Uterus (tissue), 4 donors: ENCODE data around the gene RPP14. TPM values are rescaled to one million over a fixed set of nuclear protein-coding genes. Genes with fewer than 3 reads are reported as not detected.

Experiments
- DNase-seq, 2 donors: peaks; one replicate each; pipeline ENCODE4 v3.0.0-alpha.2; 2019 to 2020
- H3K27ac ChIP-seq, 2 donors: fragments of 200-600 bp; sonication (generic); 1 replicate in 1 of 2; 2 replicates in 1 of 2; pipeline ENCODE4 v1.5.1; 2016 to 2018
- H3K27me3 ChIP-seq, 2 donors: fragments of 200-600 bp; sonication (generic); one replicate each; pipeline ENCODE4 v1.5.1; 2018 to 2019; ENCODE audit warnings: control low read depth in 1 of 2
- H3K36me3 ChIP-seq, 2 donors: fragments of 200-600 bp; sonication (generic); one replicate each; pipeline ENCODE4 v1.5.1; 2019; ENCODE audit warnings: control low read depth in 1 of 2
- H3K4me1 ChIP-seq, 2 donors: fragments of 200-600 bp; sonication (generic); one replicate each; pipeline ENCODE4 v1.5.1; 2018 to 2019; ENCODE audit warnings: control low read depth in 1 of 2
- H3K4me3 ChIP-seq, 2 donors: fragments of 200-600 bp; sonication (generic); 1 replicate in 1 of 2; 2 replicates in 1 of 2; pipeline ENCODE4 v1.5.1; 2018 to 2019; ENCODE audit warnings: mild to moderate bottlenecking in 1 of 2
- H3K9me3 ChIP-seq, 2 donors: fragments of 200-600 bp; sonication (generic); one replicate each; pipeline ENCODE4 v1.5.1; 2019; ENCODE audit warnings: control low read depth in 1 of 2
- CTCF ChIP-seq, 4 experiments: fragments of 200-600 bp in 2 of 4; fragments of 450-650 bp in 2 of 4; sonication (generic) in 2 of 4; IDR thresholded peaks; one replicate each; pipeline ENCODE4 v1.5.1; 2016 to 2019; ENCODE audit warnings: antibody characterized with exemption in 4 of 4, mild to moderate bottlenecking in 2 of 4, moderate library complexity in 1 of 4
- POLR2A ChIP-seq, 2 donors: fragments of 450-650 bp; IDR thresholded peaks; one replicate each; pipeline ENCODE4 v1.6.1; 2016; ENCODE audit warnings: antibody characterized with exemption in 2 of 2, mild to moderate bottlenecking in 1 of 2, moderate library complexity in 1 of 2
- intact Hi-C: fragments of 100-400 bp; cut with DNase I; formaldehyde crosslinking; loops from one replicate; pipeline ENCODE4 v1.15.1; 2023; ENCODE audit warnings: low total_unique reads
- total RNA-seq, 4 donors: library from RNA; depleted of rRNA in 3 of 4; stranded (reverse); fragments of >200 nt in 3 of 4; gene quantifications; one replicate each; pipeline versions ENCODE4 v1.1.0 to v1.2.4, GENCODE V29; 2014 to 2023
- donor health status: DM: yes; HTN: yes; CAD: no.

Gene RPP14
- total RNA-seq, 4 donors from 2014 or later: 1.5 to 26.7 (median 9.7) TPM

GRCh38 chr3:58353722-58354553 is 47.9 kb downstream of the RPP14 start:
- no peak for DNase-seq
- TF ChIP-seq CTCF (IDR thresholded peaks at IDR 0.05): no peak
- TF ChIP-seq POLR2A (IDR thresholded peaks at IDR 0.05): no peak
- intact Hi-C loops: no loop called here
- no peaks in the 10 kb centered on the region for H3K36me3 ChIP-seq
- no peaks in the 10 kb centered on the region for H3K27me3 ChIP-seq
- no peaks in the 10 kb centered on the region for H3K4me1 ChIP-seq
- no peak overlapping the region for H3K27ac ChIP-seq
- H3K9me3 ChIP-seq: no peaks in the 10 kb centered on the region
- no peak overlapping the region for H3K4me3 ChIP-seq

GRCh38 chr3:58355179-58355578 is 49.1 kb downstream of the RPP14 start:
- Histone ChIP-seq H3K4me1 (no peaks in the 10 kb centered on the region), H3K36me3 (no peaks in the 10 kb centered on the region), H3K27me3 (no peaks in the 10 kb centered on the region), H3K9me3 (no peaks in the 10 kb centered on the region), H3K4me3 (no peak overlapping the region), H3K27ac (no peak overlapping the region)
- TF ChIP-seq CTCF (IDR thresholded peaks at IDR 0.05): no peak
- TF ChIP-seq POLR2A (IDR thresholded peaks at IDR 0.05): no peak
- intact Hi-C loops: no loop called here
- DNase-seq: no peak

- no peaks in the 10 kb centered on the region for H3K27me3 ChIP-seq
- no peaks in the 10 kb centered on the region for H3K4me1 ChIP-seq
- no peaks in the 10 kb centered on the region for H3K9me3 ChIP-seq
- no peak overlapping the region for H3K27ac ChIP-seq
- no peaks in the 10 kb centered on the region for H3K36me3 ChIP-seq
- no peak for DNase-seq
- intact Hi-C loops: no loop called here
- TF ChIP-seq POLR2A (IDR thresholded peaks at IDR 0.05) (no peak), CTCF (IDR thresholded peaks at IDR 0.05) (no peak)
- H3K4me3 ChIP-seq: no peak overlapping the region
These were observed 50.0 kb downstream of the RPP14 start for GRCh38 chr3:58356054-58356453.

- Histone ChIP-seq H3K27ac (no peak overlapping the region), H3K4me3 (no peak overlapping the region), H3K36me3 (no peaks in the 10 kb centered on the region), H3K4me1 (no peaks in the 10 kb centered on the region), H3K9me3 (no peaks in the 10 kb centered on the region), H3K27me3 (no peaks in the 10 kb centered on the region)
- TF ChIP-seq CTCF (IDR thresholded peaks at IDR 0.05) (no peak), POLR2A (IDR thresholded peaks at IDR 0.05) (no peak)
- no peak for DNase-seq
- intact Hi-C loops: no loop called here
These were observed 51.4 kb downstream of the RPP14 start for GRCh38 chr3:58357402-58357801.

GRCh38 chr3:58358092-58358491 is 52.0 kb downstream of the RPP14 start:
- Histone ChIP-seq H3K4me1 (no peaks in the 10 kb centered on the region), H3K27ac (no peak overlapping the region), H3K9me3 (no peaks in the 10 kb centered on the region)

More at GRCh38 chr3:58358092-58358491, 52.0 kb downstream of the RPP14 start:
- Histone ChIP-seq H3K4me3 (no peak overlapping the region), H3K36me3 (no peaks in the 10 kb centered on the region), H3K27me3 (no peaks in the 10 kb centered on the region)
- no peak for DNase-seq
- TF ChIP-seq POLR2A (IDR thresholded peaks at IDR 0.05): no peak
- TF ChIP-seq CTCF (IDR thresholded peaks at IDR 0.05): no peak
- intact Hi-C loops: no loop called here
